ENCODE data around the gene UVRAG. TPM values are rescaled to one million over a fixed set of nuclear protein-coding genes. Genes with fewer than 3 reads are reported as not detected.

UVRAG gene
- total RNA-seq, 1 donor, result 28.2 TPM

DNA sequence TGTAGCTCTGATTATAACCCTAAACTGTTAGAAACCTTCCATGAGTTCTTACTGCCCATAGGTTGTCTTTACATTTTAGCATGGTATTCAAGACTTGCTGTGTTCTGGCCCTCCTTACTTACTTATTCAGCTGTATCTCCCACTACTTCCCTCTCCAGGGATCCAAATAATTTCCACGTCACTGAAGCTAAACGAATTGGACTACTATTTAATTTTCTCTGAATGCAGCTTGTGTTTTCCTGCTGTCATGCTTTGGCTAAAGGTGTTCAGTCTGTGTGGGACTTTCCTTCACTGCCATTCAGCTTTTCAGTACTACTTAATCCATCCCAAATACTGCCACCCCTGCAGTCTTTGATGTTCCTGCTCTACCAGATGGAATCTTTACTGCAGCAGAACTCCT lies 88.3 kb downstream of the UVRAG start:
- Histone ChIP-seq H3K79me2 (ENCODE audit: insufficient read depth, low read length) (peaks cover 12% of the 10 kb centered on the region), H3K36me3 (ENCODE audit: insufficient read depth, low read length) (no peaks in the 10 kb centered on the region)

DNA sequence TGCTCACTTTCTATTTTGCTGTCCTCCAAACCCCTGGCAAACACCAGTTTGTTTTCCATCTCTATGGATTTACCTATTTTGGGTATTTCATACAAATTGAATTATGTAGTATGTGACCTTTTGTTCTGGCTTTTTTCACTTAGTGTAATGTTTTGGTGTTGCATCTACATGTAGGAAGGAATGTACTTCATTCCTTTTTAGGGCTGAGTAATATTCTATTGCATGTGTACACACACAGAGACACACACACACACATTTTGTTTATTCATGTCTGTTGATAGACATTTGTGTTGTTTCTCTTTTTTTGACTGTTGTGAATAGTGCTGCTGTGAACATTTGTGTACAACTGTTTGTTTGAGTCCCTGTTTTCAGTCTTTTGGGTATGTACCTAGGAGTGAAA lies 90.4 kb downstream of the UVRAG start:
- Histone ChIP-seq H3K27ac (ENCODE audit: low read depth, low read length) (no peak overlapping the region), H2AFZ (ENCODE audit: low read length) (no peak overlapping the region), H3K9me3 (ENCODE audit: low read depth, low read length) (no peaks in the 10 kb centered on the region), H3K27me3 (ENCODE audit: insufficient read depth, low read length) (no peaks in the 10 kb centered on the region), H3K36me3 (ENCODE audit: insufficient read depth, low read length) (no peaks in the 10 kb centered on the region), H3K4me2 (ENCODE audit: insufficient read depth, low read length) (no peak overlapping the region), H3K79me2 (ENCODE audit: insufficient read depth, low read length) (peaks cover 17% of the 10 kb centered on the region), H3K4me1 (ENCODE audit: insufficient read depth, low read length) (no peaks in the 10 kb centered on the region), H3K4me3 (ENCODE audit: insufficient read depth, low read length) (no peak overlapping the region), H4K20me1 (ENCODE audit: insufficient read depth, low read length) (peaks cover 4% of the 10 kb centered on the region)
- TF ChIP-seq, protein P1, sequence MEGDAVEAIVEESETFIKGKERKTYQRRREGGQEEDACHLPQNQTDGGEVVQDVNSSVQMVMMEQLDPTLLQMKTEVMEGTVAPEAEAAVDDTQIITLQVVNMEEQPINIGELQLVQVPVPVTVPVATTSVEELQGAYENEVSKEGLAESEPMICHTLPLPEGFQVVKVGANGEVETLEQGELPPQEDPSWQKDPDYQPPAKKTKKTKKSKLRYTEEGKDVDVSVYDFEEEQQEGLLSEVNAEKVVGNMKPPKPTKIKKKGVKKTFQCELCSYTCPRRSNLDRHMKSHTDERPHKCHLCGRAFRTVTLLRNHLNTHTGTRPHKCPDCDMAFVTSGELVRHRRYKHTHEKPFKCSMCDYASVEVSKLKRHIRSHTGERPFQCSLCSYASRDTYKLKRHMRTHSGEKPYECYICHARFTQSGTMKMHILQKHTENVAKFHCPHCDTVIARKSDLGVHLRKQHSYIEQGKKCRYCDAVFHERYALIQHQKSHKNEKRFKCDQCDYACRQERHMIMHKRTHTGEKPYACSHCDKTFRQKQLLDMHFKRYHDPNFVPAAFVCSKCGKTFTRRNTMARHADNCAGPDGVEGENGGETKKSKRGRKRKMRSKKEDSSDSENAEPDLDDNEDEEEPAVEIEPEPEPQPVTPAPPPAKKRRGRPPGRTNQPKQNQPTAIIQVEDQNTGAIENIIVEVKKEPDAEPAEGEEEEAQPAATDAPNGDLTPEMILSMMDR (IDR thresholded peaks at IDR 0.05; ENCODE audit: extremely low read depth, low read depth, low read length), result no peak
- DNase-seq (ENCODE audit: insufficient read length, low spot score, missing footprints), result no peak

More for the DNA sequence above, 88.3 kb downstream of the UVRAG start:
- H2AFZ ChIP-seq (ENCODE audit: low read length), result no peak overlapping the region
- no peaks in the 10 kb centered on the region for H4K20me1 ChIP-seq (ENCODE audit: insufficient read depth, low read length)
- H3K27me3 ChIP-seq (ENCODE audit: insufficient read depth, low read length), result no peaks in the 10 kb centered on the region
- no peak overlapping the region for H3K27ac ChIP-seq (ENCODE audit: low read depth, low read length)
- H3K4me3 ChIP-seq (ENCODE audit: insufficient read depth, low read length), result no peak overlapping the region
- H3K9me3 ChIP-seq (ENCODE audit: low read depth, low read length), result no peaks in the 10 kb centered on the region
- no peak for DNase-seq (ENCODE audit: insufficient read length, low spot score, missing footprints)
- TF ChIP-seq, protein P1 (IDR thresholded peaks at IDR 0.05; ENCODE audit: extremely low read depth, low read depth, low read length), result no peak
- peaks cover 7% of the 10 kb centered on the region for H3K4me1 ChIP-seq (ENCODE audit: insufficient read depth, low read length)
- H3K4me2 ChIP-seq (ENCODE audit: insufficient read depth, low read length), result no peak overlapping the region

DNA sequence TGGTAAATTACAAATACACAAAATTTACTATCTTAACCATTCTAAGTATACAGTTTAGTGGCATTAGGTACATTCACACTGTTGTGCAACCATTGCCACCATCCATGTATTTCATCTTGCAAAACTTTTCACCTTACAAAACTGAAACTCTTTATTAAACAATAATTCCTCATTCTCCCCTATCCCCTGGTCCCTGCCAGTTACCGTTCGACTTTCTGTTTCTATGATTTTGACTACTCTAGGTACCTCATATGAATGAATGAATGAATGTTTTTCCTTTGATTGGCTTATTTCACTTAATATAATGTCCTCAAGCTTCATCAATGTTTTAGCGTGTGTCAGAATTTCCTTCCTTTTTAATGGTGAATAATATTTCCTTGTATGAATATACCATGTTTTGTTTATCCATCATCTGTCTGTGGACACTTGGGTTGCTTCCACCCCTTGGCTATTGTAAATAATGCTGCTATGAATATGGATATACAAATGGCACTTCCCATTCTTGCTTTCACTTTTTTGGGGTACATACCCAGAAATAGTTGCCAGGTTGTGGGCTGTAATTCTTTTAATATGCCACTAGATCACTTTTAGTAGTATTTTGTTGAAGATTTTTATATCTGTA lies 93.0 kb downstream of the UVRAG start:
- Histone ChIP-seq H3K4me3 (ENCODE audit: insufficient read depth, low read length) (no peak overlapping the region), H2AFZ (ENCODE audit: low read length) (no peak overlapping the region), H3K79me2 (ENCODE audit: insufficient read depth, low read length) (peaks cover 21% of the 10 kb centered on the region), H3K4me1 (ENCODE audit: insufficient read depth, low read length) (no peaks in the 10 kb centered on the region), H3K27ac (ENCODE audit: low read depth, low read length) (no peak overlapping the region), H4K20me1 (ENCODE audit: insufficient read depth, low read length) (peaks cover 13% of the 10 kb centered on the region), H3K27me3 (ENCODE audit: insufficient read depth, low read length) (no peaks in the 10 kb centered on the region), H3K9me3 (ENCODE audit: low read depth, low read length) (no peaks in the 10 kb centered on the region), H3K36me3 (ENCODE audit: insufficient read depth, low read length) (no peaks in the 10 kb centered on the region), H3K4me2 (ENCODE audit: insufficient read depth, low read length) (no peak overlapping the region)
- DNase-seq (ENCODE audit: insufficient read length, low spot score, missing footprints), result no peak
- TF ChIP-seq, protein P1 (IDR thresholded peaks at IDR 0.05; ENCODE audit: extremely low read depth, low read depth, low read length), result no peak

DNA sequence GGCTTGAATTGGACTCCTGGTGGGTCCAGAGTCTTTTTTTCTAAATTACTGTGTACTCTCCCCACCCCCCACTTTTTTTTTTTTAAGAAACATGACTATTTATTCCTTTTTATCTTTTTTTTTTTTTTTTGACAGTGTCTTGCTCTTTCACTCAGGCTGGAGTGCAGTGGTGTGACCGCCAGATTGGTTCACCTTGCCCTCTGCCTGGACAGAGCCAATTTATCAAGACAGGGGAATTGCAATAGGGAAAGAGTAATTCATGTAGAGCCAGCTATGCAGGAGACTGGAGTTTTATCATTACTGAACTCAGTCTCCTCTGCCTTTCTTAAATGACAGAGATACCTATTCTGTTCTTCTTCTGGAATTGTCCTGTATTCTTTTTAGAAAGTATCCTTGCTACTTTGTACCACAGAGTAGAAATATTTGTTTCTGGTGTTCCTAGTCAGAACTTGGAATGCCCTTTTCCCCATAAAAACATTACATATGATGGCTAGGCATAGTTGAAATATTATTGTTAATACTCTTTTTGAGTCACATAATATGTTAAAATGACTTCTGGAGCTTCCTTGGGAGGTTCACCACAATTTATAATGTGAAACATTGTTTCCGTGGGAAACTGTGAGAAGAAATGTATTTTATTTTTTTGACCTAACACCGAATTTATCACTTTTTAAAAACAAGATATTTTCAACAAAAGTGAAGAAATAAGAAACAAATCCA lies 95.6 kb downstream of the UVRAG start:
- peaks cover 21% of the 10 kb centered on the region for H3K79me2 ChIP-seq (ENCODE audit: insufficient read depth, low read length)
- no peak overlapping the region for H2AFZ ChIP-seq (ENCODE audit: low read length)
- no peak for DNase-seq (ENCODE audit: insufficient read length, low spot score, missing footprints)
- H3K27me3 ChIP-seq (ENCODE audit: insufficient read depth, low read length), result no peaks in the 10 kb centered on the region
- TF ChIP-seq, protein P1 (IDR thresholded peaks at IDR 0.05; ENCODE audit: extremely low read depth, low read depth, low read length), result no peak
- H3K36me3 ChIP-seq (ENCODE audit: insufficient read depth, low read length), result no peaks in the 10 kb centered on the region
- no peak overlapping the region for H3K4me3 ChIP-seq (ENCODE audit: insufficient read depth, low read length)
- peaks cover 13% of the 10 kb centered on the region for H4K20me1 ChIP-seq (ENCODE audit: insufficient read depth, low read length)
- H3K9me3 ChIP-seq (ENCODE audit: low read depth, low read length), result no peaks in the 10 kb centered on the region
- no peaks in the 10 kb centered on the region for H3K4me1 ChIP-seq (ENCODE audit: insufficient read depth, low read length)
- no peak overlapping the region for H3K4me2 ChIP-seq (ENCODE audit: insufficient read depth, low read length)
- H3K27ac ChIP-seq (ENCODE audit: low read depth, low read length), result no peak overlapping the region

Measured in osteoblast (primary cell).